ENCODE results near the gene COL23A1. TPM values are rescaled to one million over a fixed set of nuclear protein-coding genes. Genes with fewer than 3 reads are reported as not detected.
A peak's percentile ranks its signal among the peaks of the same experiment; 100 is the strongest.

The COL23A1 gene
- total RNA-seq, 1 experiment from 2014 or later: 0.18 TPM

GRCh38 chr5:178307267-178308045, 282.7 kb downstream of the COL23A1 start:
- peak in 1 of 2 experiments; percentile 14 for DNase-seq
- no TSS peak for BruUV-seq (replicated peaks)
- intact Hi-C loops (cut with micrococcal nuclease; ENCODE audit: unreplicated experiment): no loop called here
- Mint-ChIP-seq H3K36me3 (ENCODE audit: insufficient read depth, unreplicated experiment) (no peaks in the 10 kb centered on the region), H3K27ac (ENCODE audit: unreplicated experiment) (no peak overlapping the region), H3K27me3 (ENCODE audit: insufficient read depth, unreplicated experiment) (peaks cover 8% of the 10 kb centered on the region), H3K4me1 (ENCODE audit: low read depth, unreplicated experiment) (no peaks in the 10 kb centered on the region), H3K9me3 (ENCODE audit: unreplicated experiment) (peaks cover 8% of the 10 kb centered on the region), H3K4me3 (ENCODE audit: unreplicated experiment) (no peak overlapping the region)
- Histone ChIP-seq H3K4me3 (ENCODE audit: low read depth, low read length) (no peak overlapping the region), H3K36me3 (ENCODE audit: control insufficient read depth, insufficient read depth, low read length) (no peaks in the 10 kb centered on the region), H3K27me3 (replicated peaks; ENCODE audit: control insufficient read depth, insufficient read depth, low read length) (no peaks in the 10 kb centered on the region), H3K9me3 (no peaks in the 10 kb centered on the region), H3K4me1 (no peaks in the 10 kb centered on the region)
- ChIA-PET POLR2A (no interaction called here), CTCF (no interaction called here)
- no peak for TF ChIP-seq CTCF (IDR thresholded peaks at IDR 0.05; ENCODE audit: insufficient read depth in 1 of 2, low read depth in 1 of 2, low read length in 1 of 2, severe bottlenecking in 1 of 2, unreplicated experiment in 1 of 2)

GRCh38 chr5:178306430-178307225, 283.6 kb downstream of the COL23A1 start:
- Mint-ChIP-seq H3K4me3 (ENCODE audit: unreplicated experiment) (no peak overlapping the region), H3K9me3 (ENCODE audit: unreplicated experiment) (peaks cover 8% of the 10 kb centered on the region), H3K36me3 (ENCODE audit: insufficient read depth, unreplicated experiment) (no peaks in the 10 kb centered on the region), H3K27ac (ENCODE audit: unreplicated experiment) (no peak overlapping the region), H3K27me3 (ENCODE audit: insufficient read depth, unreplicated experiment) (peaks cover 12% of the 10 kb centered on the region), H3K4me1 (ENCODE audit: low read depth, unreplicated experiment) (no peaks in the 10 kb centered on the region)
- Histone ChIP-seq H3K4me3 (ENCODE audit: low read depth, low read length) (no peak overlapping the region), H3K27me3 (replicated peaks; ENCODE audit: control insufficient read depth, insufficient read depth, low read length) (no peaks in the 10 kb centered on the region), H3K36me3 (ENCODE audit: control insufficient read depth, insufficient read depth, low read length) (no peaks in the 10 kb centered on the region), H3K9me3 (no peaks in the 10 kb centered on the region), H3K4me1 (no peaks in the 10 kb centered on the region)
- peak in 1 of 2 experiments; percentile 22 for DNase-seq
- no TSS peak for BruUV-seq (replicated peaks)
- TF ChIP-seq CTCF (IDR thresholded peaks at IDR 0.05; ENCODE audit: insufficient read depth in 1 of 2, low read depth in 1 of 2, low read length in 1 of 2, severe bottlenecking in 1 of 2, unreplicated experiment in 1 of 2): no peak
- intact Hi-C loops (cut with micrococcal nuclease; ENCODE audit: unreplicated experiment): no loop called here
- CTCF ChIA-PET: interaction anchor here (0.5 kb wide), 1 partner anchor 59 kb away, joined by 3 read pairs; no protein-coding TSS in a partner anchor
- POLR2A ChIA-PET: no interaction called here

- Mint-ChIP-seq H3K4me1 (ENCODE audit: low read depth, unreplicated experiment) (no peaks in the 10 kb centered on the region), H3K36me3 (ENCODE audit: insufficient read depth, unreplicated experiment) (no peaks in the 10 kb centered on the region), H3K27me3 (ENCODE audit: insufficient read depth, unreplicated experiment) (peaks cover 20% of the 10 kb centered on the region), H3K9me3 (ENCODE audit: unreplicated experiment) (peaks cover 8% of the 10 kb centered on the region), H3K4me3 (ENCODE audit: unreplicated experiment) (no peak overlapping the region), H3K27ac (ENCODE audit: unreplicated experiment) (no peak overlapping the region)
- TF ChIP-seq CTCF (IDR thresholded peaks at IDR 0.05; ENCODE audit: insufficient read depth in 1 of 2, low read depth in 1 of 2, low read length in 1 of 2, severe bottlenecking in 1 of 2, unreplicated experiment in 1 of 2): no peak
- ChIA-PET CTCF (no interaction called here), POLR2A (no interaction called here)
- H3K36me3 ChIP-seq (ENCODE audit: control insufficient read depth, insufficient read depth, low read length): no peaks in the 10 kb centered on the region
- no peak overlapping the region for H3K4me3 ChIP-seq (ENCODE audit: low read depth, low read length)
- no TSS peak for BruUV-seq (replicated peaks)
- intact Hi-C loops (cut with micrococcal nuclease; ENCODE audit: unreplicated experiment): no loop called here
- H3K4me1 ChIP-seq: no peaks in the 10 kb centered on the region
- H3K27me3 ChIP-seq (replicated peaks; ENCODE audit: control insufficient read depth, insufficient read depth, low read length): no peaks in the 10 kb centered on the region
- peak in 1 of 2 experiments; percentile 29 for DNase-seq
- no peaks in the 10 kb centered on the region for H3K9me3 ChIP-seq
These were observed 284.4 kb downstream of the COL23A1 start for GRCh38 chr5:178305801-178306200.

Measured in Caco-2 (cell line).